Activated naive CD8-positive, alpha-beta T cell treated with anti-CD3 and anti-CD28 coated beads, Interleukin-2, amount 10 ng/mL, durations not matched to agents 7 days and 5 days (primary cell): ENCODE results near the gene COA5. TPM values are rescaled to one million over a fixed set of nuclear protein-coding genes. Genes with fewer than 3 reads are reported as not detected.

Experiments used
- total RNA-seq, 2 experiments: library from RNA; stranded (reverse); gene quantifications; one replicate each; pipeline ENCODE4 v1.2.3, GENCODE V29; 2021

COA5 gene
- total RNA-seq, 2 experiments from 2014 or later: 36.2 to 36.7 TPM

Other genes starting within 250 kb of the COA5 start
- gene INPP4A, start 163.7 kb downstream of the COA5 start, total RNA-seq: 100 to 1,000 TPM; 147 to 159 TPM
- gene UNC50, start 77 bp upstream of the COA5 start, total RNA-seq: 10 to 100 TPM; 31.3 to 34.9 TPM
- gene MGAT4A, start 122.6 kb upstream of the COA5 start, total RNA-seq: 100 to 1,000 TPM; 124 to 152 TPM